ENCODE measurements around the gene NPIPA1.

DNA sequence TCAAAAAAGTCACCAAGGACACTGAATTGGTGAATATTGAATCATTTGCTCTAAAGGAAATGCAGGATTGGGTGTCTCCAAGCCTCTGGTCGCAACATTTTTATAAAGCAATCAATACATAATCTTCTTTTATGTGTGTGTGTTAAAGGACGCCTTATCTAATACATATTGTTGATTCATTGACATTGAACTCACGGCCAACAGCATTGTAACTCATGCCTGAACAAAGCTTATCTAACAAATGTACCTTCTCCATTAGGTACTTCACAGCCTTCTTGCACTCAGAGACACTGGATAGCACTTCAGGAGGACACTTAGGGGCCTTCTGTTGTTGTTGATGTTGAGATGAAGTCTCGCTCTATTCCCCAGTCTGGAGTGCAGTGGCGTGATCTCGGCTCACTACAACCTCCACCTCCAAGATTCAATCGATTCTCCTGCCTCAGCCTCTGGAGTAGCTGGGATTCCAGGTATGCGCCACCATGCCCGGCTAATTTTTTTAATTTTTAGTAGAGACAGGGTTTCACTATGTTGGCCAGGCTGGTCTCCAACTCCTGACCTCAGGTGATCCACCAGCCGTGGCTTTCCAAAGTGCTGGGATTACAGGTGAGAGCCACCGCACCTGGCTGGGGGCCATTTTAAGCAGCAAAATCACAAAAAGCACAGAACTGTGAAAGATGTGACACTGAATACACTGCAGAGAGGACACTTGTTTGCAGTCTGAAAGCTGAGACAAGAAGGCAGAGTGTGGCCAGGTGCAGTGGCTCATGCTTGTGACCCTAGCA, 24.4 kb downstream of the NPIPA1 start:
- TF ChIP-seq, protein P1, sequence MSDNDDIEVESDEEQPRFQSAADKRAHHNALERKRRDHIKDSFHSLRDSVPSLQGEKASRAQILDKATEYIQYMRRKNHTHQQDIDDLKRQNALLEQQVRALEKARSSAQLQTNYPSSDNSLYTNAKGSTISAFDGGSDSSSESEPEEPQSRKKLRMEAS (IDR thresholded peaks at IDR 0.05; ENCODE audit: low read depth, low read length): no peak
- TF ChIP-seq, protein P2, sequence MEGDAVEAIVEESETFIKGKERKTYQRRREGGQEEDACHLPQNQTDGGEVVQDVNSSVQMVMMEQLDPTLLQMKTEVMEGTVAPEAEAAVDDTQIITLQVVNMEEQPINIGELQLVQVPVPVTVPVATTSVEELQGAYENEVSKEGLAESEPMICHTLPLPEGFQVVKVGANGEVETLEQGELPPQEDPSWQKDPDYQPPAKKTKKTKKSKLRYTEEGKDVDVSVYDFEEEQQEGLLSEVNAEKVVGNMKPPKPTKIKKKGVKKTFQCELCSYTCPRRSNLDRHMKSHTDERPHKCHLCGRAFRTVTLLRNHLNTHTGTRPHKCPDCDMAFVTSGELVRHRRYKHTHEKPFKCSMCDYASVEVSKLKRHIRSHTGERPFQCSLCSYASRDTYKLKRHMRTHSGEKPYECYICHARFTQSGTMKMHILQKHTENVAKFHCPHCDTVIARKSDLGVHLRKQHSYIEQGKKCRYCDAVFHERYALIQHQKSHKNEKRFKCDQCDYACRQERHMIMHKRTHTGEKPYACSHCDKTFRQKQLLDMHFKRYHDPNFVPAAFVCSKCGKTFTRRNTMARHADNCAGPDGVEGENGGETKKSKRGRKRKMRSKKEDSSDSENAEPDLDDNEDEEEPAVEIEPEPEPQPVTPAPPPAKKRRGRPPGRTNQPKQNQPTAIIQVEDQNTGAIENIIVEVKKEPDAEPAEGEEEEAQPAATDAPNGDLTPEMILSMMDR (IDR thresholded peaks at IDR 0.05; ENCODE audit: low read depth, low read length): no peak
- TF ChIP-seq POLR2A (IDR thresholded peaks at IDR 0.05; ENCODE audit: extremely low read depth, insufficient read length) (no peak), MYC (IDR thresholded peaks at IDR 0.05; ENCODE audit: low read depth, low read length) (no peak)
